ENCODE data around the gene DLGAP1.

DNA sequence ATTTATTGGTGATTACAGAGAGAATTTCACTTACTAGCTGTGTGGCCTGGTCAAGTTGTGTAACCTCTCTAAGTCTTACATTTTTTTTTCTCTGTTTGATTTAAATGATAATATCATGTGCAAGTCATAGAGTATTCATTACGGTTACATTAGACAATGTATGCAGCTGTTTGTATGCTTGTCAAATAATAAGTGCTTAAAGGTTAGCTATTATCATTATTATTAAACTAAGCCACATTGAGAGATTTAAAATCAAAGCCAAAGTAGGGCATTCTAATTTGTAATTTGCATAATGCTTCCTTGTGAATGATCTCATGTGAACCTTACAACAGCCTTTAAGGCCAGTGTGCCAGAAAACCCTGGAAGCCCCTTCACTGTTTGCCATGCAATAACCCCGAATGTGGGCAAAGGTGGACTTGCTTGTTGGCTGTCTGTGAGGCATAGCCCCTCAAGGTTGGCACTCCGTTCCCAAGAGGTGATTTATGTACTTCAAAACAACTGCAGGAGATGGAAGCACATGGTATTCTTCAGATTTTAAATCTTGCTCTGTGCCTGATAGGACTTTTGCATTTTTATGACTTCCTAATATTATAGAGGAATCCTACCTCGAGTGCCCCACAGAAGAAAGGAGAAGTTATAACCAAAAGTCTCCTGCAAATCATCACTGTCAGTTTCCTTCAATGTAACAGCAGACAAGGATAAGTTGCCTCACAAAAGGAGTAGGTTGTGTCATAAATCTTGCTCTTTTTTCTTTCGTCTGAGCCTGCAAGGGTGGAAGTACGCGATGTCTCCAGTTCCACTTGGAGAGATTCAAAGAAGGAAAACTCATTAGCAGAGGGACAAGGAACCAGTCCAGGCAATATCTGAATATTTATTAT, 733.1 kb downstream of the DLGAP1 start:
- no peak for TF ChIP-seq NANOG (IDR thresholded peaks at IDR 0.05; ENCODE audit: insufficient read depth, low read depth, low read length, poor library complexity, severe bottlenecking)
- TF ChIP-seq MAFK (IDR thresholded peaks at IDR 0.05; ENCODE audit: low read depth, low read length) = no peak
- TF ChIP-seq POLR2A (IDR thresholded peaks at IDR 0.05; ENCODE audit: control extremely low read depth in 1 of 2, low read depth in 2 of 2, low read length in 2 of 2) = no peak
- TF ChIP-seq, protein P1, sequence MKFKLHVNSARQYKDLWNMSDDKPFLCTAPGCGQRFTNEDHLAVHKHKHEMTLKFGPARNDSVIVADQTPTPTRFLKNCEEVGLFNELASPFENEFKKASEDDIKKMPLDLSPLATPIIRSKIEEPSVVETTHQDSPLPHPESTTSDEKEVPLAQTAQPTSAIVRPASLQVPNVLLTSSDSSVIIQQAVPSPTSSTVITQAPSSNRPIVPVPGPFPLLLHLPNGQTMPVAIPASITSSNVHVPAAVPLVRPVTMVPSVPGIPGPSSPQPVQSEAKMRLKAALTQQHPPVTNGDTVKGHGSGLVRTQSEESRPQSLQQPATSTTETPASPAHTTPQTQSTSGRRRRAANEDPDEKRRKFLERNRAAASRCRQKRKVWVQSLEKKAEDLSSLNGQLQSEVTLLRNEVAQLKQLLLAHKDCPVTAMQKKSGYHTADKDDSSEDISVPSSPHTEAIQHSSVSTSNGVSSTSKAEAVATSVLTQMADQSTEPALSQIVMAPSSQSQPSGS (IDR thresholded peaks at IDR 0.05; ENCODE audit: low read length) = no peak
- TF ChIP-seq, protein P2, sequence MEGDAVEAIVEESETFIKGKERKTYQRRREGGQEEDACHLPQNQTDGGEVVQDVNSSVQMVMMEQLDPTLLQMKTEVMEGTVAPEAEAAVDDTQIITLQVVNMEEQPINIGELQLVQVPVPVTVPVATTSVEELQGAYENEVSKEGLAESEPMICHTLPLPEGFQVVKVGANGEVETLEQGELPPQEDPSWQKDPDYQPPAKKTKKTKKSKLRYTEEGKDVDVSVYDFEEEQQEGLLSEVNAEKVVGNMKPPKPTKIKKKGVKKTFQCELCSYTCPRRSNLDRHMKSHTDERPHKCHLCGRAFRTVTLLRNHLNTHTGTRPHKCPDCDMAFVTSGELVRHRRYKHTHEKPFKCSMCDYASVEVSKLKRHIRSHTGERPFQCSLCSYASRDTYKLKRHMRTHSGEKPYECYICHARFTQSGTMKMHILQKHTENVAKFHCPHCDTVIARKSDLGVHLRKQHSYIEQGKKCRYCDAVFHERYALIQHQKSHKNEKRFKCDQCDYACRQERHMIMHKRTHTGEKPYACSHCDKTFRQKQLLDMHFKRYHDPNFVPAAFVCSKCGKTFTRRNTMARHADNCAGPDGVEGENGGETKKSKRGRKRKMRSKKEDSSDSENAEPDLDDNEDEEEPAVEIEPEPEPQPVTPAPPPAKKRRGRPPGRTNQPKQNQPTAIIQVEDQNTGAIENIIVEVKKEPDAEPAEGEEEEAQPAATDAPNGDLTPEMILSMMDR (IDR thresholded peaks at IDR 0.05; ENCODE audit: control extremely low read depth in 1 of 3, insufficient read depth in 1 of 3, low read depth in 1 of 3, low read length in 3 of 3) = no peak
- no peak for TF ChIP-seq SRF (IDR thresholded peaks at IDR 0.05; ENCODE audit: low read depth, low read length)
- TF ChIP-seq CEBPB (IDR thresholded peaks at IDR 0.05; ENCODE audit: low read depth, low read length) = no peak
- TF ChIP-seq NRF1 (IDR thresholded peaks at IDR 0.05; ENCODE audit: low read depth, low read length) = no peak
- no peak for TF ChIP-seq JUND (IDR thresholded peaks at IDR 0.05; ENCODE audit: low read length)
- no peak for TF ChIP-seq KDM1A (IDR thresholded peaks at IDR 0.05; ENCODE audit: borderline replicate concordance, low read length)
- TF ChIP-seq RNF2 (IDR thresholded peaks at IDR 0.05; ENCODE audit: borderline replicate concordance, low read depth, low read length, missing control alignments, poor library complexity, severe bottlenecking) = no peak
- TF ChIP-seq, protein P3, sequence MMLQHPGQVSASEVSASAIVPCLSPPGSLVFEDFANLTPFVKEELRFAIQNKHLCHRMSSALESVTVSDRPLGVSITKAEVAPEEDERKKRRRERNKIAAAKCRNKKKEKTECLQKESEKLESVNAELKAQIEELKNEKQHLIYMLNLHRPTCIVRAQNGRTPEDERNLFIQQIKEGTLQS (IDR thresholded peaks at IDR 0.05; ENCODE audit: insufficient read depth, low read depth, low read length) = no peak
- no peak for TF ChIP-seq RFX5 (IDR thresholded peaks at IDR 0.05; ENCODE audit: borderline replicate concordance, low read depth, low read length)
- no peak for TF ChIP-seq SIRT6 (IDR thresholded peaks at IDR 0.05; ENCODE audit: low read length)
